ENCODE data around the gene KERA. TPM values are rescaled to one million over a fixed set of nuclear protein-coding genes. Genes with fewer than 3 reads are reported as not detected.

Gene KERA
- polyA plus RNA-seq, 1 donor (not counting 4 experiments of a cell fraction or from before 2014, with no cell fraction given): not detected

GRCh38 chr12:91056488-91056887, 1.3 kb downstream of the KERA start:
- dilution Hi-C loops (cut with MboI; ENCODE audit: extremely low pct_ligation_motif_present, low sequenced_read_pairs): no loop called here
- no peaks in the 10 kb centered on the region for H3K4me1 ChIP-seq (ENCODE audit: control insufficient read depth, extremely low read depth, insufficient read depth, low read length)
- H3K9me1 ChIP-seq (ENCODE audit: control insufficient read depth, extremely low read depth, insufficient read depth, low read length): no peaks in the 10 kb centered on the region
- no peak overlapping the region for H2AFZ ChIP-seq (ENCODE audit: control insufficient read depth, low read length)
- DNase-seq (ENCODE audit: low read depth, low spot score): no peak
- no peaks in the 10 kb centered on the region for H3K36me3 ChIP-seq (ENCODE audit: control insufficient read depth in 2 of 2, extremely low read depth in 1 of 2, insufficient read depth in 2 of 2, low read length in 2 of 2)
- no peak overlapping the region for H3K27ac ChIP-seq (ENCODE audit: control insufficient read depth, insufficient read depth, low read length)
- no peaks in the 10 kb centered on the region for H3K79me2 ChIP-seq (ENCODE audit: control insufficient read depth, insufficient read depth, low read length)
- no peak for FAIRE-seq
- H3K9ac ChIP-seq (ENCODE audit: control insufficient read depth, extremely low read depth, insufficient read depth, low read length): no peak overlapping the region
- H3K27me3 ChIP-seq (ENCODE audit: control insufficient read depth, extremely low read depth, insufficient read depth, low read length): no peaks in the 10 kb centered on the region
- H3K9me3 ChIP-seq (ENCODE audit: control insufficient read depth, low read depth, low read length): no peaks in the 10 kb centered on the region
- no peak for TF ChIP-seq EZH2 (IDR thresholded peaks at IDR 0.05; ENCODE audit: low read length)
- no peak for TF ChIP-seq CTCF (optimal IDR thresholded peaks at IDR 0.05 in 1 of 3, IDR thresholded peaks at IDR 0.05 in 1 of 3, conservative IDR thresholded peaks at IDR 0.05 in 1 of 3; ENCODE audit: extremely low read depth in 1 of 3, insufficient read depth in 2 of 3, low read length in 3 of 3)
- H3K4me2 ChIP-seq (ENCODE audit: control insufficient read depth, extremely low read depth, insufficient read depth, low read depth, low read length): no peak overlapping the region
- no peak overlapping the region for H3K4me3 ChIP-seq (ENCODE audit: control insufficient read depth in 2 of 3, extremely low read depth in 1 of 3, insufficient read depth in 2 of 3, low read depth in 1 of 3, low read length in 3 of 3)
- H4K20me1 ChIP-seq (ENCODE audit: control insufficient read depth, extremely low read depth, insufficient read depth, low read length): no peaks in the 10 kb centered on the region

GRCh38 chr12:91055976-91056375, 1.8 kb downstream of the KERA start:
- H2AFZ ChIP-seq (ENCODE audit: control insufficient read depth, low read length): no peak overlapping the region
- TF ChIP-seq EZH2 (IDR thresholded peaks at IDR 0.05; ENCODE audit: low read length): no peak
- TF ChIP-seq CTCF (optimal IDR thresholded peaks at IDR 0.05 in 1 of 3, IDR thresholded peaks at IDR 0.05 in 1 of 3, conservative IDR thresholded peaks at IDR 0.05 in 1 of 3; ENCODE audit: extremely low read depth in 1 of 3, insufficient read depth in 2 of 3, low read length in 3 of 3): no peak
- no peak overlapping the region for H3K27ac ChIP-seq (ENCODE audit: control insufficient read depth, insufficient read depth, low read length)
- H3K4me2 ChIP-seq (ENCODE audit: control insufficient read depth, extremely low read depth, insufficient read depth, low read depth, low read length): no peak overlapping the region
- no peaks in the 10 kb centered on the region for H3K4me1 ChIP-seq (ENCODE audit: control insufficient read depth, extremely low read depth, insufficient read depth, low read length)
- H3K27me3 ChIP-seq (ENCODE audit: control insufficient read depth, extremely low read depth, insufficient read depth, low read length): no peaks in the 10 kb centered on the region
- no peak overlapping the region for H3K4me3 ChIP-seq (ENCODE audit: control insufficient read depth in 2 of 3, extremely low read depth in 1 of 3, insufficient read depth in 2 of 3, low read depth in 1 of 3, low read length in 3 of 3)
- H3K9me1 ChIP-seq (ENCODE audit: control insufficient read depth, extremely low read depth, insufficient read depth, low read length): no peaks in the 10 kb centered on the region
- DNase-seq (ENCODE audit: low read depth, low spot score) (no peak), FAIRE-seq (no peak)
- no peak overlapping the region for H3K9ac ChIP-seq (ENCODE audit: control insufficient read depth, extremely low read depth, insufficient read depth, low read length)
- H3K79me2 ChIP-seq (ENCODE audit: control insufficient read depth, insufficient read depth, low read length): no peaks in the 10 kb centered on the region
- no peaks in the 10 kb centered on the region for H4K20me1 ChIP-seq (ENCODE audit: control insufficient read depth, extremely low read depth, insufficient read depth, low read length)
- no peaks in the 10 kb centered on the region for H3K9me3 ChIP-seq (ENCODE audit: control insufficient read depth, low read depth, low read length)
- H3K36me3 ChIP-seq (ENCODE audit: control insufficient read depth in 2 of 2, extremely low read depth in 1 of 2, insufficient read depth in 2 of 2, low read length in 2 of 2): no peaks in the 10 kb centered on the region
- dilution Hi-C loops (cut with MboI; ENCODE audit: extremely low pct_ligation_motif_present, low sequenced_read_pairs): no loop called here
